NCI-H2227 (cell line): Measurements from ENCODE around the gene PPP1R12A.
"Not testable (repeated sequence)": the region's sequence is repeated elsewhere in the genome, so short reads cannot be mapped to it uniquely, and the experiment has no call there.

Experiments used
- DNase-seq: peaks from one replicate; lab custom pipeline; 2025; ENCODE audit not compliant: unreplicated experiment; lab: John Stamatoyannopoulos, UW

Gene PPP1R12A

GRCh38 chr12:79843978-79844377 lies 90.9 kb downstream of the PPP1R12A start:
- no peak for DNase-seq

DNA sequence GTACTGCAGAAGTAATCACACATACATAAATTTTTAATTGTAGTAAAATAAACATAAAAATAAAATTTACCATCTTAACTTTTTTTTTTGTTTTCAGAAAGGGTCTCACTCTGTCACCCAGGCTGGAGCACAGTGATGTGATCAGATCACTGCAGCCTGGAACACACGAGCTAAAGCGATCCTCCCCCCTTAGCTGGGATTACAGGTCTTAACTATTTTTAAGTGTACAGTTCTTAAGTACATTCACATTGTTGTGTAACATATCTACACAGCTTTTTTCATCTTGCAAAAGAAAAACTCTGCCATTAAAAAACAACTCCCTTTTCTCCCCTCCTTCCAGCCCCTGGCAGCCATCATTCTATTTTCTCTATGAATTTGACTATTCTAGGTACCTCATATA lies 92.3 kb downstream of the PPP1R12A start:
- no peak for DNase-seq

DNA sequence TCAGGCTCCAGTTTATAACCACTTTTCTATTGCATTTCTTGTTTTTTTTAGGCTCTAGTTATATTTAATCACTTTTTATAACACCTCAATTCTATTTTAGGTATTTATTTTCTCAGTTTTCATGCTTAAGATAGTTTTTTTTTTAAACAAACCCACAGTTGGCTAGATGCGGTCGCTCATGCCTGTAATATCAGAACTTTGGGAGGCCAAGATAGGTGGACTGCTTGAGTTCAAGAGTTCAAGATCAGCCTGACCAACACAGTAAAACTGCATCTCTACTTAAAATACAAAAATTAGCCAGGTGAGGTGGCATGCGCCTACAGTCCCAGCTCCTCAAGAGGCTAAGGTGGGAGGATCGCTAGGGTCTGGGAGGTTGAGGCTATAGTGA lies 93.0 kb downstream of the PPP1R12A start:
- DNase-seq: no peak

DNA sequence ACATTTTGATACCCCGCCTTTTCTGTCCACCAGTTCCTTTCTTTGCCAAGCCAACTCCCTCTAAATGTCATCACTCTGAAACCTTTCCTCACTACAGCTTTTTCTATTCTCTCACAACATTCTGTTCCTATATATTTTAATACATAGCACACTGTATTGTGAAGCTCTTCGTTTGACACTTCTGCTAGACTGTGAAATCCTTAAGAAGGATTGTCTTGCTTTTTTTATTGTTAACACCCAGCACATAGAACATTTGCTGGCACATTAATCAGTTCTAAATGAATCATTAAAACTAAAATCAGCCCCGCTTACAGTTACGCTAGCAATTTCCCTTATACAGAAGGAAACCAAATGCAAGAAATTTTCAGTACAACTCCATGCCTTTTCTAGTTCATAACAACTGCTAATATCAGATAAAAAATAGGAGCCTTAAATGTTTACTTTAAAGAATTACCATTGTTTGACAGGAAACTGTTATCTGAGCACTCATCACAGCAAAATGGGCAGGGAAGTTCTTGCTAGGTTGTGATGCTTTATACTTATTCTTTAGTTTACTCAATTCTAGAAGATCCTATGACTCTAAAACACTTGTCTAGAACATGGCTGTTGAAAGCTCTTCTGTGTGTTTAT lies 93.5 kb downstream of the PPP1R12A start:
- no peak for DNase-seq

- DNase-seq: no peak
Observed at GRCh38 chr12:79838359-79838758, 96.5 kb downstream of the PPP1R12A start.

DNA sequence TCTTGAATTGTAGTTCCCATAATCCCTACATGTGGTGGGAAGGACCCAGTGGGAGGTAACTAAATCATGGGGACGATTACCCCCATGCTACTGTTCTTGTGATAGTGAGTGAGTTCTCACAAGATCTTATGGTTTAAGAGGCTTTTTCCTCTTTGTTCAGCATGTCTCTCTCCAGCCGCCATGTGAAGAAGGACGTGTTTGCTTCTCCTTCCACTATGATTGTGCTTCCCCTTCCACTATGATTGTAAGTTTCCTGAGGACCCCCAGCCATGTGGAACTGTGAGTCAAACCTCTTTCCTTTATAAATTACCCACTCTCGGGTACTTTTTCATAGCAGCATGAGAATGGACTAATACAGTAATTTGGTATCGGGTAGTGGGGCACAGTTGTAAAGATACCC lies 97.3 kb downstream of the PPP1R12A start:
- no peak for DNase-seq

- DNase-seq: no peak
Observed at GRCh38 chr12:79835377-79835843, 99.5 kb downstream of the PPP1R12A start.

DNA sequence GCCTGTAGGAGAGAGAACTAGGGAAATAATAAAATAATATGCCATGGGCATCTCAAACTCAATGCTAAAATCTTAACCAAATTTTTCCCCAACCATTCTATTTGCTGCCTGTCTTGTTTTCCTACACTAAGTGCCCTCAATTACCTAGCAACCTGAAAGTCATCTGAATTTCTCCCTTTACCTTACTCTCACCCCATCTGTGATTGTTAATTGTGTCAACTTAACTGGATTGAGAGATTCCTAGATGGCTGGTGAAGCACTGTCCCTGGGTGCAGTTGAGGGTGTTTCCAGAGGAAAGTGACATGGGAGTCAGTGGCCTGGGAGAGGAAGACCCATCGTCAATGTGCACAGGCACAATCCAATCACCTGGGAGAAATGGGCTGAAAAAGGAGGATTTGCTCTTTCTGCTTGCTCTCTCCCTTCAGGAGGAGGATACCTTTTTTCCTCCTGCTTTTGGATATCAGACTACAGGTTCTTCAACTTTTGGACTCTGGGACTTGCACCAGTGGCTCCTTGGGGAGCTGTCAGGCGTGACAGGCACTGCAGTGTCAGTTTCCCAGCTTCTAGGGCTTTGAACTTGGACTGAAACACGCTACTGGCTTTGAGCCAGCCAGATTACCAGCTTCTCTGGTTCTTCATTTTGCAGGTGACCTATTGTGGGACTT lies 100.1 kb downstream of the PPP1R12A start:
- no peak for DNase-seq

DNA sequence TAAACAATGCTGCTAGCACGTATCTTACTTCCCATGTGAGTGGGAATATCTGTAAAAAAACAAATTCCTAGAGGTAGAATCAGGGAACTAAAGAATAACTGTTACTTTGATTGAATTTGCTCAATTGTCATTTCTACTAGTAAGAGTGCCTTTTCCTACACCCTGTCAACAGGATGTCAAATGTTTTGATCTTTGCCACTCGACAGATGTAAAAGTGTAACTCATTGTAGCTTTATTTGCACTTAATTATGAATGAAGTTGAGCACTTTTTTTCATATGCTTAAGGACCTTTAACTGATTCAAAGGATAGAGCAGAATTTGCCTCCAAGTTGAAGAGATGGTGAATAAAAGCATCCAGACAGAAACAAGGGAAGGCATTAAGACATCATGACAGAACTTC lies 104.5 kb downstream of the PPP1R12A start:
- DNase-seq: no peak

DNA sequence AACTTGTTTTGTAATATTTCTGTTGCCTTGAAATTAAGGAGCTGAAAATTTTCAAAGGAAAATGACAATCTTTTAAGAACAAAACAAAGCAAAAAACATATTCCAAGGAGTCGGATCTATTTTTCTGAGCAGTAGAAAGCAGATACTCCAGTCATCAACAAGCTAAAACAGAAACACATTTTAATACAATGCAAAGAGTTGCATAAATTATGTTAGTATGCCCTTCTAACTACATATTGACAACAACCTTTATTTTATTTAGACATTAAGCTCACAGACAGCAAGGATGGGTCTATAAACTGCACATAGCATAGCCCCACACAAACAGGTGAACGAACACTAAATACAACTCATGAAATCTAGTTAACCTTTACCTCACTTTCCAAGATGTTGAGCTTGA lies 106.0 kb downstream of the PPP1R12A start:
- DNase-seq: no peak

DNA sequence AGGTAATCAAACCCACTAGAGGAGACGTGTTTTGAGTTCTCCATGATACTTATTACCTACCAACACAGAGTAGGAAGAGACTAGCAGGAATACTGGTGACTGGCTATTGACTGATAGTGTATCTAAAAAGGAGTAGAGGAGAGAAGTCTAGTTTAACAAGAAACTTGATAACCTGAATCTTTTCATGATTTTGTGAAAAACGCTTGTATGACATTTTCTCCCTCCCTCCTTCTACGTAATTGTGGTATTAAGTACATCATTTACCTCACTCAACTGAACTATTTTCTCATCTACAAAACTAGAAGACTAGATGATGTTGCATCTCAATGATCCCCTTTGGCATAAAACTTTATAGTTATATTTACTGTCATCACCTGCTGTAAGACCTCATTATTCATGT lies 107.4 kb downstream of the PPP1R12A start:
- DNase-seq: no peak

DNA sequence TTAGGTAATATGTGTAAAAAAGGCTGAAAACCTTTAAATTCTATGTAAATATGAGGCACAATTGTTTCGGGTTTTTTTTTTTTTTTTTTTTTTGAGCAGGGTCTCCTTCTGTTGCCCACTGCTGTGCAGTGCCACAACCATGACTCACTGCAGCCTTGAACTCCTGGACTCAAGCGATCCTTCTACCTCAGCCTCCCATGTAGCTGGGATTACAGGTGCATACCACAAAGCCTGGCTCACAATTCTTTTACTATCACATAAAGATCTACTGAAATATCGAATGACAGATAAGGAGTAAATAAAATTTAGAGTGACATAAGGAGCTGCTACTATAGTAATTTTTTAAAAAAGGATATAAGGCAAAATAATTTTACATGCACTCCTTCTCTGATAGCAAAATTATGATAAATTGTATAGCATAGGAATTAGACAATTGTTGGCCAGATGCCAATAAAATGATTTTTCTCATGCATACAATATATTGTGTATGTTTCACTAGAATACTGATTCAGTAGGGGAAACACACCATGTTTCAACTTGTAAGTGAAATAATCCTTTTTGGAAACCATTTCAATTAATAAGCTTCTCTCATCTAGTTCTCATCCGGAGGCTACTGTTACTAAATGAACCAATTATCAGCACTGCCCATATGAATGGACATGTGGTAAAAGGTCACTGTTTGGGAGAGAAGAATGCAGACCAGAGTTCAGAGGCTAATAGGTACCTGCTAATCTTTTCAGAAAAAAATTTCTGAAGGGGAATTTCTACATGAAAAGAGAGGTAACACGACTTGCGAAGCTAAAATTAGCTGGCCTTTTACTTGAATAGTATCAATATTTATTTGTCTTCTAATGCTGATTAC lies 108.4 kb downstream of the PPP1R12A start:
- DNase-seq: no peak

GRCh38 chr12:79822475-79822874 lies 112.4 kb downstream of the PPP1R12A start:
- no peak for DNase-seq

- no peak for DNase-seq
Observed at GRCh38 chr12:79818856-79819255, 116.0 kb downstream of the PPP1R12A start.

GRCh38 chr12:79784366-79785065 lies 150.4 kb downstream of the PPP1R12A start:
- not testable (repeated sequence) for DNase-seq

GRCh38 chr12:79782172-79782900 lies 152.6 kb downstream of the PPP1R12A start:
- DNase-seq: no peak

- no peak for DNase-seq
Observed at GRCh38 chr12:79778802-79779448, 156.0 kb downstream of the PPP1R12A start.

DNA sequence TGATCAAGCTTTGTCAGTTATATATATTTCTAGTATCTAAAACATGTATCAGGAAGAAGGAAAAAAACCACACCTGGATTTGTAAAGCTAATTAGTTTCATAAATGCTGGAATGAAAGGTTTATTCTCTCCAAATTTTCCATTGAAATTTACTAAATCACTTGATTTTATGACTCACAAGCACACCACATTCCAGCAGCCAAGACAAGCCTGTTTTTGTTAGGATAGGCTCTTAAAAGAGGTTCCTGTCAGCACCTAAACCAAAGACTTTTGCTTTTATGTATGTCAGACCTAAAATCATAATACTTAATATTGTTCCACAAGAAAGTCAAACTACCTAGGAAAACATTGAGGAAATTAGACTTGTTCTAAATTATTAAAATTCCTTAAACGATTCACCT lies 158.8 kb downstream of the PPP1R12A start:
- DNase-seq: no peak

- DNase-seq: no peak
Observed at GRCh38 chr12:79775355-79776027, 159.4 kb downstream of the PPP1R12A start.

DNA sequence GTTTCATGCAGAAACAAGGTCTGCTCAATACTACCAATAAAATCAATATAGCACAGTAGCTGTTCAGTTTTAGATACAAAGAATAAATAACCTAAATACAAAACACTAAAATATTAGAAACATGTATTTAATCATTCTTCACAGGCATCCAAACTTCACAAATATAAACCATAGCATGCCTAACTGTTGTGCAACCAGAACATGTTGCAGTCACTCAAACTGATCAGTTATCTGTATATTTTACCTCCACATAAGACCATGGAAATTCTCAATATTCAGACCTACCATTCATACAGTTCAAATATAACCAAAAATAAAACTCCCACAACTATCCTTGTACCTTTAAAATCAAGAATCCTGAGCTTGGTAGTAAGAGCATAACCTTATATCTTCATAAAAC lies 161.0 kb downstream of the PPP1R12A start:
- no peak for DNase-seq
